Measurements from ENCODE around the gene TESPA1. TPM values are rescaled to one million over a fixed set of nuclear protein-coding genes. Genes with fewer than 3 reads are reported as not detected.
"Not testable (repeated sequence)": the region's sequence is repeated elsewhere in the genome, so short reads cannot be mapped to it uniquely, and the experiment has no call there.

The TESPA1 gene
- total RNA-seq, 1 experiment from 2014 or later: not detected

DNA sequence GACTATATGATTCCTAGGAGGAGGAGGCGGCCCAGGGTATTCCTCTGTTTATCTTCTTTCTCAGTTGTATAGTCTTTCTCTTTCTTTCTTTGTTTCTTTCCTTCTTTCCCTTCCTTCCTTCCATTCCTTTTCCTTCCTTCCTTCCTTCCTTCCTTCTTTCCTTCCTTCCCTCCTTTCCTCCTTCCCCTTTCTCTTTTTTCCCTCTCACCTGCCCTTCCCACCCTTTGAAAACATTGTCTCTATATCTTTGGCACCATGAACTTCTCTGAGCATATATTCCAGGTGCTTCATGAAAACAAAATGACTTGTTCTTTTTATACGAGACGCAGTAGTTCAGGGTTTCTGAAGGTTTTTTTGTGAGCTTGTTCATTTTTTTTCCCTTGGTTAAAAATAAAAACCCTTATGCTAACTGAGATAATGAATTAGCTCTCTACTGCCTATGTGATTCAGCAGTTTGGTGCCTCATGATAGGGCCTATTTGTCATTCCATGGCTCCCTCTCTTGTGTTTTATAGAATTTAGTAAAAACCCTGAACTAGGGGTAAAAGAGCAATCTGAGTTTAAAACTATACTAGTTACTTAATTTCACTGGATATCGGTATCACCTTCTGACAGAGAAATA, 3.2 kb upstream of the TESPA1 start:
- Histone ChIP-seq H3K4me1 (no peaks in the 10 kb centered on the region), H3K4me3 (ENCODE audit: low read depth, low read length) (no peak overlapping the region), H3K9me3 (no peaks in the 10 kb centered on the region), H3K27me3 (replicated peaks; ENCODE audit: control insufficient read depth, insufficient read depth, low read length) (no peaks in the 10 kb centered on the region; the same call in 1 of the 2 replicates), H3K36me3 (ENCODE audit: control insufficient read depth, insufficient read depth, low read length) (no peaks in the 10 kb centered on the region)
- no TSS peak for BruUV-seq (replicated peaks)
- TF ChIP-seq CTCF (IDR thresholded peaks at IDR 0.05; ENCODE audit: insufficient read depth in 1 of 2, low read depth in 1 of 2, low read length in 1 of 2, severe bottlenecking in 1 of 2, unreplicated experiment in 1 of 2): no peak
- Mint-ChIP-seq H3K36me3 (ENCODE audit: insufficient read depth, unreplicated experiment) (no peaks in the 10 kb centered on the region), H3K27me3 (ENCODE audit: insufficient read depth, unreplicated experiment) (peaks cover 11% of the 10 kb centered on the region), H3K4me3 (ENCODE audit: unreplicated experiment) (no peak overlapping the region), H3K9me3 (ENCODE audit: unreplicated experiment) (no peaks in the 10 kb centered on the region), H3K27ac (ENCODE audit: unreplicated experiment) (no peak overlapping the region), H3K4me1 (ENCODE audit: low read depth, unreplicated experiment) (no peaks in the 10 kb centered on the region)
- no peak for DNase-seq
- ChIA-PET POLR2A (no interaction called here), CTCF (interaction anchor here (0.6 kb wide), 1 partner anchor 301 kb away, joined by 3 read pairs; no protein-coding TSS in a partner anchor)
- intact Hi-C loops (cut with micrococcal nuclease; ENCODE audit: unreplicated experiment): no loop called here

GRCh38 chr12:54986773-54987172, 2.2 kb upstream of the TESPA1 start:
- H3K4me1 ChIP-seq, CTCF ChIA-PET: not testable (repeated sequence)

DNA sequence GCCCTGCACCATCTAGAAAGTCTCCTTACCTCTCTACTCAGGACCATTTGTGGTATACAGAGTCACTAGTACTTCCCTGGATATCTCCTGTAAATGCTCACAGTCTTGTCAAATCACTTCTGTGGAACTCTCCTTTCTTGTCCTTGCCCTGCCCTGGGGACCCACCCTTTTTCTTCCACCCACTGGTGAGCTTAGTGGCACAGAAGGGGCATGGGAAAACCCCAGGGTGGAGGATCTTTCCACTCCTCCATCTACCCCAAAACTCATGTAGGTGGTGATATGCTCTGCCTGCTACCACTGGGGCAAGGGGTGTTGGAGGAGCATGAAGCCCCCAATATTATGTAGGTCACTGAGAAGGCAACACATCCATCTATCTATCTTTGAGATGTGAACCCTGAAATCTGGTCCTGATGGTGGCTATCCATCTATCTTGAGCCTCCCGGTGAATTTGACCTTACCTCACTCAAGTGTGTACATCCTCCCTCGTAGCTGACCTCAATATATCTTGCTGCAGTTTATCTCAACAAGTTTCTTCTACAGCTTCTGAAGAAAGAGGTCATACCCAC, 943 bp downstream of the TESPA1 start:
- Histone ChIP-seq H3K9me3 (no peaks in the 10 kb centered on the region), H3K36me3 (ENCODE audit: control insufficient read depth, insufficient read depth, low read length) (no peaks in the 10 kb centered on the region), H3K27me3 (replicated peaks; ENCODE audit: control insufficient read depth, insufficient read depth, low read length) (no peaks in the 10 kb centered on the region), H3K4me1 (no peaks in the 10 kb centered on the region), H3K4me3 (ENCODE audit: low read depth, low read length) (no peak overlapping the region)
- H3K9me3 Mint-ChIP-seq (ENCODE audit: unreplicated experiment): no peaks in the 10 kb centered on the region
- no peak for DNase-seq
- no peaks in the 10 kb centered on the region for H3K4me1 Mint-ChIP-seq (ENCODE audit: low read depth, unreplicated experiment)
- H3K36me3 Mint-ChIP-seq (ENCODE audit: insufficient read depth, unreplicated experiment): no peaks in the 10 kb centered on the region
- intact Hi-C loops (cut with micrococcal nuclease; ENCODE audit: unreplicated experiment): no loop called here
- no peak overlapping the region for H3K4me3 Mint-ChIP-seq (ENCODE audit: unreplicated experiment)
- CTCF ChIA-PET: no interaction called here
- POLR2A ChIA-PET: no interaction called here
- no peak for TF ChIP-seq CTCF (IDR thresholded peaks at IDR 0.05; ENCODE audit: insufficient read depth in 1 of 2, low read depth in 1 of 2, low read length in 1 of 2, severe bottlenecking in 1 of 2, unreplicated experiment in 1 of 2)
- BruUV-seq (replicated peaks): no TSS peak
- no peak overlapping the region for H3K27ac Mint-ChIP-seq (ENCODE audit: unreplicated experiment)
- peaks cover 11% of the 10 kb centered on the region for H3K27me3 Mint-ChIP-seq (ENCODE audit: insufficient read depth, unreplicated experiment)

More at GRCh38 chr12:54986773-54987172, 2.2 kb upstream of the TESPA1 start:
- intact Hi-C loops (cut with micrococcal nuclease; ENCODE audit: unreplicated experiment); POLR2A ChIA-PET; H3K9me3 ChIP-seq; H3K4me3 Mint-ChIP-seq (ENCODE audit: unreplicated experiment); BruUV-seq (replicated peaks); H3K4me1 Mint-ChIP-seq (ENCODE audit: low read depth, unreplicated experiment); H3K36me3 ChIP-seq (ENCODE audit: control insufficient read depth, insufficient read depth, low read length); DNase-seq; H3K4me3 ChIP-seq (ENCODE audit: low read depth, low read length); H3K27ac Mint-ChIP-seq (ENCODE audit: unreplicated experiment); H3K9me3 Mint-ChIP-seq (ENCODE audit: unreplicated experiment); H3K36me3 Mint-ChIP-seq (ENCODE audit: insufficient read depth, unreplicated experiment); H3K27me3 ChIP-seq (replicated peaks; ENCODE audit: control insufficient read depth, insufficient read depth, low read length): not testable (repeated sequence)
- peaks cover 13% of the 10 kb centered on the region for H3K27me3 Mint-ChIP-seq (ENCODE audit: insufficient read depth, unreplicated experiment)
